ENCODE measurements around the gene NENF.
"Not testable (repeated sequence)": the region's sequence is repeated elsewhere in the genome, so short reads cannot be mapped to it uniquely, and the experiment has no call there.

The NENF gene

GRCh38 chr1:212432661-212433576 lies at the start of gene NENF:
TSS of gene NENF (plus strand) at chr1:212432920. CDS start at chr1:212432944, 24 bp downstream.
- DNase-seq: peak; percentile 86

- DNase-seq: no peak
These were observed 46.7 kb upstream of the NENF start for GRCh38 chr1:212386029-212386428.

- DNase-seq: no peak
These were observed 43.6 kb upstream of the NENF start for GRCh38 chr1:212388985-212389716.

- not testable (repeated sequence) for DNase-seq
These were observed 36.9 kb upstream of the NENF start for GRCh38 chr1:212395678-212396437.

- no peak for DNase-seq
These were observed 36.1 kb upstream of the NENF start for GRCh38 chr1:212396638-212397037.

GRCh38 chr1:212397171-212397570 lies 35.5 kb upstream of the NENF start:
- no peak for DNase-seq

- DNase-seq: no peak
These were observed 31.7 kb upstream of the NENF start for GRCh38 chr1:212401042-212401441.

- DNase-seq: no peak
These were observed 30.7 kb upstream of the NENF start for GRCh38 chr1:212401838-212402582.

- no peak for DNase-seq
These were observed 29.9 kb upstream of the NENF start for GRCh38 chr1:212402666-212403321.

- no peak for DNase-seq
These were observed 22.4 kb upstream of the NENF start for GRCh38 chr1:212410231-212410820.

- no peak for DNase-seq
These were observed 20.3 kb upstream of the NENF start for GRCh38 chr1:212412374-212412773.

GRCh38 chr1:212413902-212414327 lies 18.8 kb upstream of the NENF start:
- no peak for DNase-seq

GRCh38 chr1:212414328-212415106 lies 18.2 kb upstream of the NENF start, which contains the start of gene PACC1:
TSS of gene PACC1 (minus strand) at chr1:212414886. CDS start at chr1:212414757, 129 bp downstream.
- peak; percentile 95 for DNase-seq

- no peak for DNase-seq
These were observed 17.4 kb upstream of the NENF start for GRCh38 chr1:212415107-212415841.

GRCh38 chr1:212421165-212421564 lies 11.6 kb upstream of the NENF start:
- no peak for DNase-seq

GRCh38 chr1:212423879-212424278 lies 8.8 kb upstream of the NENF start:
- no peak for DNase-seq

GRCh38 chr1:212428496-212428895 lies 4.2 kb upstream of the NENF start:
- no peak for DNase-seq

GRCh38 chr1:212430416-212430815 lies 2.3 kb upstream of the NENF start:
- DNase-seq: no peak

GRCh38 chr1:212430955-212431394 lies 1.7 kb upstream of the NENF start:
- no peak for DNase-seq

- no peak for DNase-seq
These were observed 1.1 kb upstream of the NENF start for GRCh38 chr1:212431644-212432043.
